ENCODE measurements around the gene CLN6. TPM values are rescaled to one million over a fixed set of nuclear protein-coding genes. Genes with fewer than 3 reads are reported as not detected.

Gene CLN6
- total RNA-seq, 1 donor, result 16.8 TPM

GRCh38 chr15:68210409-68210756 is 19.1 kb downstream of the CLN6 start:
- peak overlapping the region; percentile 9 for H3K4me3 ChIP-seq (ENCODE audit: low read depth, low read length)
- no peak for DNase-seq (ENCODE audit: low read depth)
- no peak for TF ChIP-seq CTCF (IDR thresholded peaks at IDR 0.05; ENCODE audit: insufficient read depth, low read depth, low read length)

- no peak for DNase-seq (ENCODE audit: low read depth)
- H3K4me3 ChIP-seq (ENCODE audit: low read depth, low read length), result no peak overlapping the region
- no peak for TF ChIP-seq CTCF (IDR thresholded peaks at IDR 0.05; ENCODE audit: insufficient read depth, low read depth, low read length)
Observed at GRCh38 chr15:68209735-68210408, 19.7 kb downstream of the CLN6 start.

- H3K4me3 ChIP-seq (ENCODE audit: low read depth, low read length), result no peak overlapping the region
- TF ChIP-seq CTCF (IDR thresholded peaks at IDR 0.05; ENCODE audit: insufficient read depth, low read depth, low read length), result no peak
- DNase-seq (ENCODE audit: low read depth), result no peak
Observed at GRCh38 chr15:68209272-68209671, 20.3 kb downstream of the CLN6 start.

- TF ChIP-seq CTCF (IDR thresholded peaks at IDR 0.05; ENCODE audit: insufficient read depth, low read depth, low read length), result no peak
- H3K4me3 ChIP-seq (ENCODE audit: low read depth, low read length), result no peak overlapping the region
- no peak for DNase-seq (ENCODE audit: low read depth)
Observed at GRCh38 chr15:68208636-68209240, 20.8 kb downstream of the CLN6 start.

- H3K4me3 ChIP-seq (ENCODE audit: low read depth, low read length), result no peak overlapping the region
- no peak for TF ChIP-seq CTCF (IDR thresholded peaks at IDR 0.05; ENCODE audit: insufficient read depth, low read depth, low read length)
- DNase-seq (ENCODE audit: low read depth), result no peak
Observed at GRCh38 chr15:68208136-68208535, 21.4 kb downstream of the CLN6 start.

- H3K4me3 ChIP-seq (ENCODE audit: low read depth, low read length), result no peak overlapping the region
- no peak for TF ChIP-seq CTCF (IDR thresholded peaks at IDR 0.05; ENCODE audit: insufficient read depth, low read depth, low read length)
- DNase-seq (ENCODE audit: low read depth), result no peak
Observed at GRCh38 chr15:68207176-68207935, 22.2 kb downstream of the CLN6 start.
